ENCODE data around the gene SUDS3. TPM values are rescaled to one million over a fixed set of nuclear protein-coding genes. Genes with fewer than 3 reads are reported as not detected.
A peak's percentile ranks its signal among the peaks of the same experiment; 100 is the strongest.

The SUDS3 gene
- polyA plus RNA-seq, 1 donor (not counting 4 experiments of a cell fraction or from before 2014, with no cell fraction given) = 32.4 TPM

DNA sequence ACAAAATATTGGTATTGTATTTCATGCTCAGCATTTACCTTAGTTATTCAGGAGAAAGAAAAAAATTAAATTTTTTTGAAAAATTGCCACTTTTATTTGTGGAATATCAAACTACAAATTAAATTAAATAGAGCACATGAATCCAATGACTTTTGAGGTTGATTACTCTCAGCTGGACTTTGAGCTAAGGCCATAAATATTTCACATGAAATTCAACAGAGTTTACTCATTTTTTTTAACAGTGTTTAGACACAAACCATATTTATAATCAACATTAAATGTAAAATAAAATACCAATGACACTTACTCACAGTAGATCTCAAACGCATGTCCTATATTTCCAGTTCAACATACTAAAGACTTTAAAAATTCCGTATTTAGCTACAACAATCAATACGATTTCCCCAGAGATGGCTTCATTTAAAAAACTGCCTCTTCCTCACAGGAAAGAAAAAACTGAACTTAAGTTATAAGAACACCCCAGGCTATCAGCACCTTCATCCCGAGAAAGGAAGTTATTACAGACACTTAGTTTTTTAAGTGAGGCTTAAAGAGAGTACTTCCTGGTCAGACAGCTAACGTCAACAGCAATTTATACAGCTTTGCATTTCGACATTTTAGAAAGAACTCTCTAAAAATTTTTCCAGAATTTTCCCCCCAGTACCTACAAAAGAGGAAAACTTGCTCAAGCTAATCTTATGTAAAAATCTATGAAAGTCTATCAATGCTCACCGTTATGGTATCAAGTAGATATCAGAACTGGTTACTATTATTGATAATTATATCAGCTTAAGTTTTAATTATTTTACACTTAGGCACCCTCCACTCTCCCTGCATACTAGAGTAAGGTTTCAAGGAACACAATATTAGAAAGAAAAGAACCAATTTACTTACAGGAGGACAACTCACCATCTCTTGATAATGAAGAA is 17.5 kb upstream of the SUDS3 start:
- no peak for TF ChIP-seq EZH2 (IDR thresholded peaks at IDR 0.05; ENCODE audit: low read length)
- TF ChIP-seq, protein P1, sequence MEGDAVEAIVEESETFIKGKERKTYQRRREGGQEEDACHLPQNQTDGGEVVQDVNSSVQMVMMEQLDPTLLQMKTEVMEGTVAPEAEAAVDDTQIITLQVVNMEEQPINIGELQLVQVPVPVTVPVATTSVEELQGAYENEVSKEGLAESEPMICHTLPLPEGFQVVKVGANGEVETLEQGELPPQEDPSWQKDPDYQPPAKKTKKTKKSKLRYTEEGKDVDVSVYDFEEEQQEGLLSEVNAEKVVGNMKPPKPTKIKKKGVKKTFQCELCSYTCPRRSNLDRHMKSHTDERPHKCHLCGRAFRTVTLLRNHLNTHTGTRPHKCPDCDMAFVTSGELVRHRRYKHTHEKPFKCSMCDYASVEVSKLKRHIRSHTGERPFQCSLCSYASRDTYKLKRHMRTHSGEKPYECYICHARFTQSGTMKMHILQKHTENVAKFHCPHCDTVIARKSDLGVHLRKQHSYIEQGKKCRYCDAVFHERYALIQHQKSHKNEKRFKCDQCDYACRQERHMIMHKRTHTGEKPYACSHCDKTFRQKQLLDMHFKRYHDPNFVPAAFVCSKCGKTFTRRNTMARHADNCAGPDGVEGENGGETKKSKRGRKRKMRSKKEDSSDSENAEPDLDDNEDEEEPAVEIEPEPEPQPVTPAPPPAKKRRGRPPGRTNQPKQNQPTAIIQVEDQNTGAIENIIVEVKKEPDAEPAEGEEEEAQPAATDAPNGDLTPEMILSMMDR (optimal IDR thresholded peaks at IDR 0.05 in 1 of 3, IDR thresholded peaks at IDR 0.05 in 1 of 3, conservative IDR thresholded peaks at IDR 0.05 in 1 of 3; ENCODE audit: extremely low read depth in 1 of 3, insufficient read depth in 2 of 3, low read length in 3 of 3) = no peak
- H3K9me3 ChIP-seq (ENCODE audit: control insufficient read depth, low read depth, low read length) = no peaks in the 10 kb centered on the region
- H3K27me3 ChIP-seq (ENCODE audit: control insufficient read depth, extremely low read depth, insufficient read depth, low read length) = no peaks in the 10 kb centered on the region
- H3K79me2 ChIP-seq (ENCODE audit: control insufficient read depth, insufficient read depth, low read length) = peaks cover 69% of the 10 kb centered on the region
- dilution Hi-C loops (cut with MboI; ENCODE audit: extremely low pct_ligation_motif_present, low sequenced_read_pairs) = no loop called here
- H3K27ac ChIP-seq (ENCODE audit: control insufficient read depth, insufficient read depth, low read length) = peak overlapping the region; percentile 42
- H3K36me3 ChIP-seq (ENCODE audit: control insufficient read depth in 2 of 2, extremely low read depth in 1 of 2, insufficient read depth in 2 of 2, low read length in 2 of 2) = no peaks in the 10 kb centered on the region
- peak overlapping the region; percentile 31 for H3K4me2 ChIP-seq (ENCODE audit: control insufficient read depth, extremely low read depth, insufficient read depth, low read depth, low read length)
- DNase-seq (ENCODE audit: low read depth, low spot score) (no peak), FAIRE-seq (no peak)
- H3K4me3 ChIP-seq (ENCODE audit: control insufficient read depth in 2 of 3, extremely low read depth in 1 of 3, insufficient read depth in 2 of 3, low read depth in 1 of 3, low read length in 3 of 3) = peak overlapping the region in 1 of 3 experiments; percentile 16
- H3K9me1 ChIP-seq (ENCODE audit: control insufficient read depth, extremely low read depth, insufficient read depth, low read length) = no peaks in the 10 kb centered on the region
- peaks cover 33% of the 10 kb centered on the region for H3K4me1 ChIP-seq (ENCODE audit: control insufficient read depth, extremely low read depth, insufficient read depth, low read length)
- no peaks in the 10 kb centered on the region for H4K20me1 ChIP-seq (ENCODE audit: control insufficient read depth, extremely low read depth, insufficient read depth, low read length)
- no peak overlapping the region for H3K9ac ChIP-seq (ENCODE audit: control insufficient read depth, extremely low read depth, insufficient read depth, low read length)
- H2AFZ ChIP-seq (ENCODE audit: control insufficient read depth, low read length) = no peak overlapping the region

DNA sequence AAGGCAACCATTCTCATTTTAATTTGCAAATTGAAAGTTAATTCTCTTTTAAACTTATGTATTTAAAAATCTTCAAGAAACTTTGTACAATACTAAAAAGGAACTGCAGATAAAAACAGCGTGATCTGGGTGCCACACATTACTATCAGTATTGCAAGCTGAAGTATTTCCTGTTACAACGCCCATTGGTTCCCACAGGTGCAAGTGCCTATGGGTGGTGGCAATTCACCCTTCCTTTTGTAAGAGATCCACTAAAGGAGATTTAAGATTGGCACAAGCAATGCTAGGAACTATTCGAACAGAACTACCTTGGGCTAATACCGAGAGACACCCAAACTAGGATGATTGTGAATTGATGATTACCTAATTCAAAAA is 16.8 kb upstream of the SUDS3 start:
- Histone ChIP-seq H3K9me1 (ENCODE audit: control insufficient read depth, extremely low read depth, insufficient read depth, low read length) (no peaks in the 10 kb centered on the region), H3K4me3 (ENCODE audit: control insufficient read depth in 2 of 3, extremely low read depth in 1 of 3, insufficient read depth in 2 of 3, low read depth in 1 of 3, low read length in 3 of 3) (no peak overlapping the region), H3K36me3 (ENCODE audit: control insufficient read depth in 2 of 2, extremely low read depth in 1 of 2, insufficient read depth in 2 of 2, low read length in 2 of 2) (no peaks in the 10 kb centered on the region), H3K4me2 (ENCODE audit: control insufficient read depth, extremely low read depth, insufficient read depth, low read depth, low read length) (peak overlapping the region; percentile 31), H3K27ac (ENCODE audit: control insufficient read depth, insufficient read depth, low read length) (no peak overlapping the region), H3K9me3 (ENCODE audit: control insufficient read depth, low read depth, low read length) (no peaks in the 10 kb centered on the region), H4K20me1 (ENCODE audit: control insufficient read depth, extremely low read depth, insufficient read depth, low read length) (no peaks in the 10 kb centered on the region), H2AFZ (ENCODE audit: control insufficient read depth, low read length) (no peak overlapping the region), H3K79me2 (ENCODE audit: control insufficient read depth, insufficient read depth, low read length) (peaks cover 68% of the 10 kb centered on the region), H3K9ac (ENCODE audit: control insufficient read depth, extremely low read depth, insufficient read depth, low read length) (no peak overlapping the region), H3K27me3 (ENCODE audit: control insufficient read depth, extremely low read depth, insufficient read depth, low read length) (no peaks in the 10 kb centered on the region), H3K4me1 (ENCODE audit: control insufficient read depth, extremely low read depth, insufficient read depth, low read length) (peaks cover 33% of the 10 kb centered on the region)
- dilution Hi-C loops (cut with MboI; ENCODE audit: extremely low pct_ligation_motif_present, low sequenced_read_pairs) = no loop called here
- TF ChIP-seq, protein P1 (optimal IDR thresholded peaks at IDR 0.05 in 1 of 3, IDR thresholded peaks at IDR 0.05 in 1 of 3, conservative IDR thresholded peaks at IDR 0.05 in 1 of 3; ENCODE audit: extremely low read depth in 1 of 3, insufficient read depth in 2 of 3, low read length in 3 of 3) = no peak
- no peak for TF ChIP-seq EZH2 (IDR thresholded peaks at IDR 0.05; ENCODE audit: low read length)
- FAIRE-seq (no peak), DNase-seq (ENCODE audit: low read depth, low spot score) (no peak)

All from keratinocyte (primary cell).